ENCODE data around the gene TFG. TPM values are rescaled to one million over a fixed set of nuclear protein-coding genes. Genes with fewer than 3 reads are reported as not detected.

The TFG gene
- total RNA-seq, 1 experiment from 2014 or later, result 138 TPM

DNA sequence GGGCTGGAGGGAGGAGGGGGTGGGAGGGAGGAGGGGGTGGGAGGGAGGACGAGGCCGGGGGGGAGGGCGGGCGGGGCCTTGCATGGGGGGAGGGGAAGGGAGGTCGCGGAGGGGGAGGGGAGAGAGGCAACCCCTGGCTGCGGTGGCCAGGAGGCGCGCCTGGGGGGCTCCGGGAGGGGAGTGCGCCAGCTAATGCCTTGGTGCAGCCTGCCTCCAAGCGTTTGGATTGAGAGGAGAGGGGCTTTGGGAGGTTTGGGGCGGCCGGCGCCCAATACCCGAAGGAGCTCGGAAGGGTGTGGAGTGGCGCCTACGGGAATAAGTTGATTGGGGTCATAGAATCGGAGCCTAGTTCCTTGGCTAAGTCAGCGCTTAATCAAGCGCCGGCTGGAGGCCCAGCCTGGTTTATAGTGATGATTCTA is 557 bp downstream of the TFG start:
- H3K36me3 ChIP-seq (ENCODE audit: control insufficient read depth, insufficient read depth, low read length), result peaks cover 1% of the 10 kb centered on the region; the same call in 1 of the 2 replicates
- no TSS peak for BruUV-seq (replicated peaks)
- peak; percentile 54 to 59 for DNase-seq
- no peaks in the 10 kb centered on the region for H3K27me3 ChIP-seq (replicated peaks; ENCODE audit: control insufficient read depth, insufficient read depth, low read length)
- H3K27ac Mint-ChIP-seq (ENCODE audit: unreplicated experiment), result peak overlapping the region; percentile 98
- TF ChIP-seq, protein P1, sequence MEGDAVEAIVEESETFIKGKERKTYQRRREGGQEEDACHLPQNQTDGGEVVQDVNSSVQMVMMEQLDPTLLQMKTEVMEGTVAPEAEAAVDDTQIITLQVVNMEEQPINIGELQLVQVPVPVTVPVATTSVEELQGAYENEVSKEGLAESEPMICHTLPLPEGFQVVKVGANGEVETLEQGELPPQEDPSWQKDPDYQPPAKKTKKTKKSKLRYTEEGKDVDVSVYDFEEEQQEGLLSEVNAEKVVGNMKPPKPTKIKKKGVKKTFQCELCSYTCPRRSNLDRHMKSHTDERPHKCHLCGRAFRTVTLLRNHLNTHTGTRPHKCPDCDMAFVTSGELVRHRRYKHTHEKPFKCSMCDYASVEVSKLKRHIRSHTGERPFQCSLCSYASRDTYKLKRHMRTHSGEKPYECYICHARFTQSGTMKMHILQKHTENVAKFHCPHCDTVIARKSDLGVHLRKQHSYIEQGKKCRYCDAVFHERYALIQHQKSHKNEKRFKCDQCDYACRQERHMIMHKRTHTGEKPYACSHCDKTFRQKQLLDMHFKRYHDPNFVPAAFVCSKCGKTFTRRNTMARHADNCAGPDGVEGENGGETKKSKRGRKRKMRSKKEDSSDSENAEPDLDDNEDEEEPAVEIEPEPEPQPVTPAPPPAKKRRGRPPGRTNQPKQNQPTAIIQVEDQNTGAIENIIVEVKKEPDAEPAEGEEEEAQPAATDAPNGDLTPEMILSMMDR (IDR thresholded peaks at IDR 0.05; ENCODE audit: insufficient read depth in 1 of 2, low read depth in 1 of 2, low read length in 1 of 2, severe bottlenecking in 1 of 2, unreplicated experiment in 1 of 2), result no peak
- intact Hi-C loops (cut with micrococcal nuclease; ENCODE audit: unreplicated experiment), result loop anchor here (1.0 to 5.0 kb wide), 4 partner anchors 75 to 393 kb away; no protein-coding TSS in a partner anchor
- CTCF ChIA-PET, result interaction anchor here (1.2 to 2.9 kb wide), 3 partner anchors 75 to 247 kb away, joined by 4 to 20 read pairs (median 16); no protein-coding TSS in a partner anchor
- H3K4me1 Mint-ChIP-seq (ENCODE audit: low read depth, unreplicated experiment), result peaks cover 31% of the 10 kb centered on the region
- H3K4me1 ChIP-seq, result peaks cover 21% of the 10 kb centered on the region
- peaks cover 4% of the 10 kb centered on the region for H3K27me3 Mint-ChIP-seq (ENCODE audit: insufficient read depth, unreplicated experiment)
- H3K9me3 Mint-ChIP-seq (ENCODE audit: unreplicated experiment), result peaks cover 10% of the 10 kb centered on the region
- H3K4me3 Mint-ChIP-seq (ENCODE audit: unreplicated experiment), result peak overlapping the region; percentile 80
- POLR2A ChIA-PET, result no interaction called here
- H3K36me3 Mint-ChIP-seq (ENCODE audit: insufficient read depth, unreplicated experiment), result peaks cover 61% of the 10 kb centered on the region
- H3K9me3 ChIP-seq, result no peaks in the 10 kb centered on the region
- peak overlapping the region; percentile 88 for H3K4me3 ChIP-seq (ENCODE audit: low read depth, low read length)

DNA sequence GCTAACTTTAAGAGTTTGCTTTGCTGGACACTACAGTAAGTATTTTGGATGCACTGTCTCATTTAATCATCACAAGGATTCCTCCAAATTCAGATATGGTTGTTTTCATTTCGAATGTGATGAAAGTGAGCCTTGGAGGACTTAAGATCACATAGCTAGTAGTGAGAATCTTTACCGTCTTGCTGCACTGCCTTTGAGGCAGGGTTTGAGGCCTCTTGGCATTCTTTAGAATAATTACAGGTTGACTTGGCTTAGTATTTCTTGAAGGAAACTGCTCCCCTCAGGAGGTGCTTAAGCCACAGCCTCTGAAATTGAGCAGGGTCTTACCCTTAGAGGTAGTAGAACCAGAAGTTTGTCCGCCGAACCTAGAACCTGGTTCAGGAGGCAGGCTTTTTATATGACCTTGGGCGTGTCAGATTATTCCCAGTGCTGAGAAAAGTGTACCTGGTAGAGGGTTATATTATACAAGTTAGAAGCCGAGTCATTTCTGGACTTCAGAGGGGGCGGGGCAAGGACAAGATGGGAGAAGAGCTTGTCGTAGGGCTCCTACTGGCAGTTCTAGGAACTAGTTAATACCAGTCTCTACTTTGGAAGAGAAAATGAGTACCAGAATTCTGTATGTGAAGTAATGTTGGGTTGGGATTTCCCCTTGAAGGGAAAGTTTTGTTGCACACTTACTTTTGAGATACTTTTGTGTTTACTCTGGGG is 1.1 kb downstream of the TFG start:
- Mint-ChIP-seq H3K9me3 (ENCODE audit: unreplicated experiment) (peaks cover 10% of the 10 kb centered on the region), H3K4me1 (ENCODE audit: low read depth, unreplicated experiment) (peaks cover 31% of the 10 kb centered on the region), H3K36me3 (ENCODE audit: insufficient read depth, unreplicated experiment) (peaks cover 67% of the 10 kb centered on the region), H3K27me3 (ENCODE audit: insufficient read depth, unreplicated experiment) (peaks cover 3% of the 10 kb centered on the region), H3K27ac (ENCODE audit: unreplicated experiment) (peak overlapping the region; percentile 98), H3K4me3 (ENCODE audit: unreplicated experiment) (peak overlapping the region; percentile 80)
- intact Hi-C loops (cut with micrococcal nuclease; ENCODE audit: unreplicated experiment), result loop anchor here (1.0 to 5.0 kb wide), 2 partner anchors 107 to 393 kb away; no protein-coding TSS in a partner anchor
- no peaks in the 10 kb centered on the region for H3K27me3 ChIP-seq (replicated peaks; ENCODE audit: control insufficient read depth, insufficient read depth, low read length)
- no peaks in the 10 kb centered on the region for H3K9me3 ChIP-seq
- ChIA-PET CTCF (interaction anchor here (1.2 to 2.9 kb wide), 3 partner anchors 76 to 247 kb away, joined by 4 to 20 read pairs (median 16); no protein-coding TSS in a partner anchor), POLR2A (no interaction called here)
- DNase-seq, result peak; percentile 69 to 73
- H3K36me3 ChIP-seq (ENCODE audit: control insufficient read depth, insufficient read depth, low read length), result peaks cover 1% of the 10 kb centered on the region; the same call in 1 of the 2 replicates
- TF ChIP-seq, protein P1 (IDR thresholded peaks at IDR 0.05; ENCODE audit: insufficient read depth in 1 of 2, low read depth in 1 of 2, low read length in 1 of 2, severe bottlenecking in 1 of 2, unreplicated experiment in 1 of 2), result peak in 1 of 2 experiments; percentile 34
- peak overlapping the region; percentile 88 for H3K4me3 ChIP-seq (ENCODE audit: low read depth, low read length)
- TSS peak; percentile 16 for BruUV-seq (replicated peaks)
- peaks cover 21% of the 10 kb centered on the region for H3K4me1 ChIP-seq

DNA sequence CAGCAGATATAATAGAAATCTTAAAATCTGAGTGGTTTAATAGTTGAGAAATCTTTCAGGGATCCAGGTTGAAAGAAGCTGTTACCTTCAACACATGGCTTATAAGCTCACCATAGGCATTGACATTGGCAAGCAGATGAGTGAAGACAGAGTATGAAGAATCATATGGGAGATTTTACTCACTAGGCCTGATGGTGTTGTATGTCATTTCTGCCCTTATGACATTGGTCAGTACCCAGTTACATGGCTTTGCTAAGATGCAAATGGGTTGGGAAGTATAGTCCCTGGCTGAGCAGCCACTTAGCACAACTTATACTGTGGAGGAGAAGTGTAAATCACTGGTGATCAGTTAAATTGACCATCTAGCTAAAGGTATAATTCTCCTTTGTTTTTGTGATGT is 5.9 kb downstream of the TFG start:
- no peak overlapping the region for H3K4me3 Mint-ChIP-seq (ENCODE audit: unreplicated experiment)
- ChIA-PET CTCF (no interaction called here), POLR2A (no interaction called here)
- no peaks in the 10 kb centered on the region for H3K27me3 Mint-ChIP-seq (ENCODE audit: insufficient read depth, unreplicated experiment)
- Histone ChIP-seq H3K9me3 (no peaks in the 10 kb centered on the region), H3K36me3 (ENCODE audit: control insufficient read depth, insufficient read depth, low read length) (peaks cover 1% of the 10 kb centered on the region; the same call in 1 of the 2 replicates), H3K27me3 (replicated peaks; ENCODE audit: control insufficient read depth, insufficient read depth, low read length) (no peaks in the 10 kb centered on the region), H3K4me3 (ENCODE audit: low read depth, low read length) (no peak overlapping the region), H3K4me1 (peaks cover 21% of the 10 kb centered on the region; the same call in 1 of the 2 replicates)
- TF ChIP-seq, protein P1 (IDR thresholded peaks at IDR 0.05; ENCODE audit: insufficient read depth in 1 of 2, low read depth in 1 of 2, low read length in 1 of 2, severe bottlenecking in 1 of 2, unreplicated experiment in 1 of 2), result no peak
- H3K27ac Mint-ChIP-seq (ENCODE audit: unreplicated experiment), result no peak overlapping the region
- no peaks in the 10 kb centered on the region for H3K9me3 Mint-ChIP-seq (ENCODE audit: unreplicated experiment)
- H3K4me1 Mint-ChIP-seq (ENCODE audit: low read depth, unreplicated experiment), result peaks cover 45% of the 10 kb centered on the region
- no TSS peak for BruUV-seq (replicated peaks)
- H3K36me3 Mint-ChIP-seq (ENCODE audit: insufficient read depth, unreplicated experiment), result peaks cover 89% of the 10 kb centered on the region
- intact Hi-C loops (cut with micrococcal nuclease; ENCODE audit: unreplicated experiment), result no loop called here
- no peak for DNase-seq
